Measurements from ENCODE around the gene PKNOX1.
"Not testable (repeated sequence)": the region's sequence is repeated elsewhere in the genome, so short reads cannot be mapped to it uniquely, and the experiment has no call there.

DNA sequence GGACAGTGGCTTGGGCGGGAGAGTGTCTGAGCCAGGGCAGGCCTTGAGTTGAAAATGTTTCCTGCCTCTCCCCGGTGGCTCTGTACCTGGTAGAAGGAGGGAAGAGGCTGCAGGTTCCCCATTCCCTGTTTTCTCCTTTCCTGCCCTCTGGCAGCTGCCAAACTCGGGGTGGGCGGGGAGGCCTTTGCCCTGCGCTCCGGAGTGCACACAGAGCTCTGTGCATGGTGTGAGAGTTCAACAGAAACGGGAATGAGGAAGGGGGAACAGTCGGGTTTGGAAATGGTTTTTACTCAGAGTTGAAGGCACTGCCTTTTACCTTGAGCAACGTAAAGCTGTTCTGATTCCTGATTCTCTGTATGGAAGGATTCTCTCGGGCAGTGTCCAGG lies 64.3 kb downstream of the PKNOX1 start:
- TF ChIP-seq, protein P1, sequence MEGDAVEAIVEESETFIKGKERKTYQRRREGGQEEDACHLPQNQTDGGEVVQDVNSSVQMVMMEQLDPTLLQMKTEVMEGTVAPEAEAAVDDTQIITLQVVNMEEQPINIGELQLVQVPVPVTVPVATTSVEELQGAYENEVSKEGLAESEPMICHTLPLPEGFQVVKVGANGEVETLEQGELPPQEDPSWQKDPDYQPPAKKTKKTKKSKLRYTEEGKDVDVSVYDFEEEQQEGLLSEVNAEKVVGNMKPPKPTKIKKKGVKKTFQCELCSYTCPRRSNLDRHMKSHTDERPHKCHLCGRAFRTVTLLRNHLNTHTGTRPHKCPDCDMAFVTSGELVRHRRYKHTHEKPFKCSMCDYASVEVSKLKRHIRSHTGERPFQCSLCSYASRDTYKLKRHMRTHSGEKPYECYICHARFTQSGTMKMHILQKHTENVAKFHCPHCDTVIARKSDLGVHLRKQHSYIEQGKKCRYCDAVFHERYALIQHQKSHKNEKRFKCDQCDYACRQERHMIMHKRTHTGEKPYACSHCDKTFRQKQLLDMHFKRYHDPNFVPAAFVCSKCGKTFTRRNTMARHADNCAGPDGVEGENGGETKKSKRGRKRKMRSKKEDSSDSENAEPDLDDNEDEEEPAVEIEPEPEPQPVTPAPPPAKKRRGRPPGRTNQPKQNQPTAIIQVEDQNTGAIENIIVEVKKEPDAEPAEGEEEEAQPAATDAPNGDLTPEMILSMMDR (IDR thresholded peaks at IDR 0.05), result not testable (repeated sequence)
- not testable (repeated sequence) for TF ChIP-seq POLR2A (IDR thresholded peaks at IDR 0.05)

Measured in Peyer's patch (tissue), 4 donors.